IMR-90 (cell line): ENCODE measurements around the gene ZNF609. TPM values are rescaled to one million over a fixed set of nuclear protein-coding genes. Genes with fewer than 3 reads are reported as not detected.

Experiments used
- ATAC-seq: fragments of 200-7000 bp; cut with Tn5 transposase; 2 replicates; pipeline ENCODE4 v1.9.1; 2020; ENCODE audit warnings: low read depth, mild to moderate bottlenecking, moderate library complexity
- BruUV-seq: library from RNA; stranded (reverse); fragments of 400-500 nt; replicated peaks from 2 replicates; lab custom pipeline; 2021; lab: Mats Ljungman, UMichigan
- CTCF ChIA-PET: fragments of 300-600 bp; formaldehyde crosslinking; extraction: SDS; loops from one replicate; lab custom pipeline; 2021; ENCODE audit warnings: antibody characterized with exemption; lab: Yijun Ruan, JAX
- POLR2A ChIA-PET: fragments of 300-600 bp; sonication (Branson Sonifier 250); formaldehyde crosslinking; loops from one replicate; lab custom pipeline; 2022; ENCODE audit warnings: antibody characterized with exemption; ENCODE audit not compliant: unreplicated experiment; lab: Charles Lee
- DNase-seq: peaks from one replicate; pipeline ENCODE4 v3.0.0; 2013
- H2AFZ ChIP-seq: replicated peaks from 2 replicates; pipeline ENCODE3; 2013; ENCODE audit warnings: low read length, mild to moderate bottlenecking; ENCODE audit not compliant: poor library complexity
- H2AK5ac ChIP-seq: 2 replicates; pipeline ENCODE4 v1.6.1; 2013; ENCODE audit warnings: low read depth, low read length, inconsistent platforms
- H2AK9ac ChIP-seq: replicated peaks from 2 replicates; pipeline ENCODE3; 2013; ENCODE audit warnings: mild to moderate bottlenecking, low read depth, low read length, moderate library complexity; ENCODE audit not compliant: poor library complexity
- H2BK120ac ChIP-seq: 2 replicates; pipeline ENCODE4 v1.6.1; 2013; ENCODE audit warnings: low read depth, low read length, inconsistent platforms
- H2BK15ac ChIP-seq: 3 replicates; pipeline ENCODE4 v1.6.1; 2013; ENCODE audit warnings: low read depth, low read length, inconsistent platforms
- H2BK20ac ChIP-seq: 2 replicates; pipeline ENCODE4 v1.6.1; 2013; ENCODE audit warnings: low read depth, mild to moderate bottlenecking, inconsistent platforms, low read length, moderate library complexity
- H2BK5ac ChIP-seq: 2 replicates; pipeline ENCODE4 v1.6.1; 2013; ENCODE audit warnings: mild to moderate bottlenecking, low read depth, low read length, inconsistent platforms; ENCODE audit not compliant: poor library complexity, severe bottlenecking
- H3K14ac ChIP-seq: replicated peaks from 2 replicates; pipeline ENCODE4 v1.6.1; 2013; ENCODE audit warnings: low read depth, low read length, inconsistent platforms
- H3K18ac ChIP-seq: 2 replicates; pipeline ENCODE4 v1.6.1; 2013; ENCODE audit warnings: low read depth, low read length, control low read depth
- H3K23ac ChIP-seq: 2 replicates; pipeline ENCODE4 v1.6.1; 2013; ENCODE audit warnings: low read depth, low read length, inconsistent platforms
- H3K27ac ChIP-seq: 2 replicates; pipeline ENCODE4 v1.5.1; 2013; ENCODE audit warnings: mild to moderate bottlenecking, control low read depth, low read length; ENCODE audit not compliant: insufficient read depth
- H3K27me3 ChIP-seq: 2 replicates; pipeline ENCODE4 v1.6.1; 2013; ENCODE audit warnings: low read length; ENCODE audit not compliant: control insufficient read depth, insufficient read depth
- H3K36me3 ChIP-seq: 2 replicates; pipeline ENCODE4 v1.6.1; 2013; ENCODE audit warnings: low read length, mixed read lengths; ENCODE audit not compliant: control insufficient read depth, insufficient read depth
- H3K4ac ChIP-seq: 2 replicates; pipeline ENCODE4 v1.6.1; 2013; ENCODE audit warnings: low read depth, low read length, inconsistent platforms
- H3K4me1 ChIP-seq: 2 replicates; pipeline ENCODE4 v1.6.1; 2013; ENCODE audit warnings: low read length, mixed read lengths; ENCODE audit not compliant: control insufficient read depth, insufficient read depth
- H3K4me2 ChIP-seq: 2 replicates; pipeline ENCODE4 v1.6.1; 2013; ENCODE audit warnings: low read depth, mild to moderate bottlenecking, control low read depth, low read length, moderate library complexity
- H3K4me3 ChIP-seq: 2 replicates; pipeline ENCODE4 v1.5.1; 2013; ENCODE audit warnings: low read depth, mild to moderate bottlenecking, control low read depth, low read length, moderate library complexity; ENCODE audit not compliant: insufficient read depth
- H3K56ac ChIP-seq: 2 replicates; pipeline ENCODE4 v1.6.1; 2013; ENCODE audit warnings: low read length, inconsistent platforms; ENCODE audit not compliant: insufficient read depth; ENCODE audit errors: extremely low read depth
- H3K79me1 ChIP-seq, 2 experiments: 2 replicates each; pipeline ENCODE4 v1.6.1; 2013; ENCODE audit warnings: low read length in 2 of 2, inconsistent platforms in 1 of 2, low read depth in 1 of 2
- H3K9ac ChIP-seq: 2 replicates; pipeline ENCODE4 v1.6.1; 2013; ENCODE audit warnings: low read depth, low read length, control low read depth
- H3K9me1 ChIP-seq: 2 replicates; pipeline ENCODE4 v1.6.1; 2013; ENCODE audit warnings: low read length, inconsistent platforms; ENCODE audit not compliant: insufficient read depth
- H3K9me3 ChIP-seq: 2 replicates; pipeline ENCODE4 v1.6.1; 2013; ENCODE audit warnings: low read length; ENCODE audit not compliant: control insufficient read depth, insufficient read depth
- H4K20me1 ChIP-seq: 2 replicates; pipeline ENCODE4 v1.6.1; 2013; ENCODE audit warnings: low read length, inconsistent platforms; ENCODE audit not compliant: insufficient read depth
- H4K5ac ChIP-seq: 2 replicates; pipeline ENCODE4 v1.6.1; 2013; ENCODE audit warnings: mild to moderate bottlenecking, low read depth, low read length, control low read depth
- H4K8ac ChIP-seq, 2 experiments: 2 replicates each; pipeline ENCODE4 v1.6.1; 2013; ENCODE audit warnings: low read depth in 2 of 2, low read length in 2 of 2, control low read depth in 1 of 2, inconsistent platforms in 1 of 2
- H4K91ac ChIP-seq: 2 replicates; pipeline ENCODE4 v1.6.1; 2013; ENCODE audit warnings: low read depth, low read length, inconsistent platforms; ENCODE audit not compliant: insufficient read depth
- POLR2A ChIP-seq: IDR thresholded peaks from 2 replicates; pipeline ENCODE4 v1.6.1; 2012; ENCODE audit warnings: mild to moderate bottlenecking, low read depth, low read length
- RCOR1 ChIP-seq: IDR thresholded peaks from 2 replicates; pipeline ENCODE4 v1.6.1; 2012; ENCODE audit warnings: mild to moderate bottlenecking, low read length, improper control_type of control experiment; ENCODE audit not compliant: insufficient replicate concordance
- WGBS, 2 experiments: methylation state at CpG; one replicate each; pipeline versions ENCODE4 v1.1.5 to v1.1.7; 2013; ENCODE audit warnings: missing lambda C conversion rate in 2 of 2; ENCODE audit not compliant: insufficient read length in 1 of 2; ENCODE audit errors: extremely low coverage in 2 of 2; 5-methylcytosine and 5-hydroxymethylcytosine counted together
- dilution Hi-C: fragments of 300-500 bp; cut with HindIII; formaldehyde crosslinking; loops from one replicate; pipeline ENCODE4 v1.14.3; 2018; ENCODE audit warnings: low sequenced_read_pairs; ENCODE audit not compliant: unreplicated experiment
- in situ Hi-C: fragments of 300-500 bp; cut with MboI; formaldehyde crosslinking; loops from 3 replicates; pipeline ENCODE4 v1.14.3; 2019; ENCODE audit warnings: low sequenced_read_pairs, inconsistent platforms, mixed read lengths
- intact Hi-C: fragments of 100-400 bp; cut with micrococcal nuclease; formaldehyde crosslinking; loops from 2 replicates; pipeline ENCODE4 v1.10.0; 2022
- polyA plus RNA-seq, 3 experiments: library from polyadenylated mRNA; depleted of rRNA; stranded (reverse); fragments of >200 nt; gene quantifications; 2 replicates each; pipeline ENCODE4 v1.2.3, GENCODE V29; 2012; ENCODE audit warnings: low replicate concordance in 1 of 3
- total RNA-seq: library from RNA; depleted of rRNA; stranded (reverse); fragments of >200 nt; gene quantifications from 2 replicates; pipeline ENCODE4 v1.2.3, GENCODE V29; 2012

Gene ZNF609
- total and polyA plus RNA-seq, 2 of the 4 experiments (the other 2 are of a cell fraction), result 10.4 to 12.5 TPM

DNA sequence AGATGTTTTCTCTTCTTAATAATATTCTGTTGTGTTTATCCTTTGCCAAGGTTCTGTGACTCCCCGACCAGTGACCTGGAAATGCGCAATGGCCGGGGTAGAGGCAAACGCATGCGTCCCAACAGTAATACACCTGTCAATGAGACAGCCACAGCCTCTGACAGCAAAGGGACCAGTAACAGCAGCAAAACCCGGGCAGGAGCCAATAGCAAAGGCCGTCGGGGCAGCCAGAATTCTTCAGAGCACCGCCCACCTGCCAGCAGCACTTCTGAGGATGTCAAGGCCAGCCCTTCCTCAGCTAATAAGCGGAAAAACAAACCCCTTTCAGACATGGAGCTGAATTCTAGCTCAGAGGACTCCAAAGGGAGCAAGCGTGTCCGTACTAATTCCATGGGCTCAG is 213.5 kb downstream of the ZNF609 start:
- no TSS peak for BruUV-seq
- ChIA-PET POLR2A (no interaction called here), CTCF (no interaction called here)
- dilution Hi-C loops, result no loop called here
- H3K23ac ChIP-seq, result no peak overlapping the region
- H3K27ac ChIP-seq, result no peak overlapping the region
- no peaks in the 10 kb centered on the region for H4K20me1 ChIP-seq
- intact Hi-C loops, result no loop called here
- WGBS, 2 experiments, result 95% methylated on average over 8 of the region's 12 CpGs; no CpG with 5 or more reads in 1 of the 2 experiments
- H4K8ac ChIP-seq, result no peak overlapping the region
- H3K18ac ChIP-seq, result no peak overlapping the region
- H3K56ac ChIP-seq, result no peak overlapping the region
- no peak overlapping the region for H2BK15ac ChIP-seq
- H3K14ac ChIP-seq, result no peak overlapping the region
- H2AFZ ChIP-seq, result no peak overlapping the region
- H3K4me1 ChIP-seq, result peaks cover 3% of the 10 kb centered on the region; the same call in 1 of the 2 replicates
- ATAC-seq (no peak), DNase-seq (no peak)
- H3K4ac ChIP-seq, result no peak overlapping the region
- H4K5ac ChIP-seq, result no peak overlapping the region
- no peaks in the 10 kb centered on the region for H3K27me3 ChIP-seq
- no peak overlapping the region for H2AK5ac ChIP-seq
- H3K79me1 ChIP-seq, result peaks cover 30 to 46% of the 10 kb centered on the region in 2 experiments
- no peaks in the 10 kb centered on the region for H3K9me3 ChIP-seq
- TF ChIP-seq POLR2A (no peak), RCOR1 (no peak)
- H3K9ac ChIP-seq, result no peak overlapping the region
- H3K4me2 ChIP-seq, result no peak overlapping the region
- H3K9me1 ChIP-seq, result peaks cover 8% of the 10 kb centered on the region
- H2AK9ac ChIP-seq, result no peak overlapping the region
- H2BK20ac ChIP-seq, result no peak overlapping the region
- H3K36me3 ChIP-seq, result peaks cover 35% of the 10 kb centered on the region
- no peak overlapping the region for H2BK5ac ChIP-seq
- no peak overlapping the region for H4K91ac ChIP-seq
- no peak overlapping the region for H3K4me3 ChIP-seq
- no peak overlapping the region for H2BK120ac ChIP-seq
- in situ Hi-C loops, result loop anchor here (25.0 kb wide), 1 partner anchor 487 kb away; no protein-coding TSS in a partner anchor
